ENCODE measurements around the gene EIF4E1B.

GRCh38 chr5:176639208-176639607 lies 8.7 kb downstream of the EIF4E1B start:
- TF ChIP-seq, protein P1, sequence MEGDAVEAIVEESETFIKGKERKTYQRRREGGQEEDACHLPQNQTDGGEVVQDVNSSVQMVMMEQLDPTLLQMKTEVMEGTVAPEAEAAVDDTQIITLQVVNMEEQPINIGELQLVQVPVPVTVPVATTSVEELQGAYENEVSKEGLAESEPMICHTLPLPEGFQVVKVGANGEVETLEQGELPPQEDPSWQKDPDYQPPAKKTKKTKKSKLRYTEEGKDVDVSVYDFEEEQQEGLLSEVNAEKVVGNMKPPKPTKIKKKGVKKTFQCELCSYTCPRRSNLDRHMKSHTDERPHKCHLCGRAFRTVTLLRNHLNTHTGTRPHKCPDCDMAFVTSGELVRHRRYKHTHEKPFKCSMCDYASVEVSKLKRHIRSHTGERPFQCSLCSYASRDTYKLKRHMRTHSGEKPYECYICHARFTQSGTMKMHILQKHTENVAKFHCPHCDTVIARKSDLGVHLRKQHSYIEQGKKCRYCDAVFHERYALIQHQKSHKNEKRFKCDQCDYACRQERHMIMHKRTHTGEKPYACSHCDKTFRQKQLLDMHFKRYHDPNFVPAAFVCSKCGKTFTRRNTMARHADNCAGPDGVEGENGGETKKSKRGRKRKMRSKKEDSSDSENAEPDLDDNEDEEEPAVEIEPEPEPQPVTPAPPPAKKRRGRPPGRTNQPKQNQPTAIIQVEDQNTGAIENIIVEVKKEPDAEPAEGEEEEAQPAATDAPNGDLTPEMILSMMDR (IDR thresholded peaks at IDR 0.05) = no peak
- no peak for TF ChIP-seq POLR2A (IDR thresholded peaks at IDR 0.05)
